ENCODE data around the gene FMNL2.

FMNL2 gene

DNA sequence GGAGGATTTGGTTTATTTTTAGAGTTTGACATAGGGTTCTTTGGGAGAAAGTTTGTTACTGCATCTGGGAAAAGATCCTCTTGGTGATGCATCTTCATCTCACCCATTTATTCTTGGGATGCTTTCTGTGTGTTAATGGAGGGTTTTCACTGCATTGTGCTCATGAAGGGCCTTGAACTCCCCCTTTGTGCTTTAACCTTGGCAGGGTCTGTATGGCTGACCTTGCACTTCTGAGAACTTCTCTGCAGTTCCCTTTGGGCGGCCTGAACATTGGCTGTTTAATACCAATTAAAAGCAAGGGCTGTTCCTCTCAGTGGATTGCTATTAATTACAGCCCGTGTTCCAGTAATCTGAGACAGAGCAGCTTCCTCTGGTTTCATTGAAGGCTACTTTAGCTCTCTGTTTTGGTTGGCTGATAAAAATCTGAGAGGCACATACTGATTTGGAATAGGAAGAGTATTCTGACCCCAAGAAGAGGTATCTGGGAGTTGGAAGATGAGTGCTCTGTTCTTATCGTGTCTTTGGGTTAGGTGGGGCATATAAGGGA, 37.5 kb downstream of the FMNL2 start:
- TF ChIP-seq, protein P1, sequence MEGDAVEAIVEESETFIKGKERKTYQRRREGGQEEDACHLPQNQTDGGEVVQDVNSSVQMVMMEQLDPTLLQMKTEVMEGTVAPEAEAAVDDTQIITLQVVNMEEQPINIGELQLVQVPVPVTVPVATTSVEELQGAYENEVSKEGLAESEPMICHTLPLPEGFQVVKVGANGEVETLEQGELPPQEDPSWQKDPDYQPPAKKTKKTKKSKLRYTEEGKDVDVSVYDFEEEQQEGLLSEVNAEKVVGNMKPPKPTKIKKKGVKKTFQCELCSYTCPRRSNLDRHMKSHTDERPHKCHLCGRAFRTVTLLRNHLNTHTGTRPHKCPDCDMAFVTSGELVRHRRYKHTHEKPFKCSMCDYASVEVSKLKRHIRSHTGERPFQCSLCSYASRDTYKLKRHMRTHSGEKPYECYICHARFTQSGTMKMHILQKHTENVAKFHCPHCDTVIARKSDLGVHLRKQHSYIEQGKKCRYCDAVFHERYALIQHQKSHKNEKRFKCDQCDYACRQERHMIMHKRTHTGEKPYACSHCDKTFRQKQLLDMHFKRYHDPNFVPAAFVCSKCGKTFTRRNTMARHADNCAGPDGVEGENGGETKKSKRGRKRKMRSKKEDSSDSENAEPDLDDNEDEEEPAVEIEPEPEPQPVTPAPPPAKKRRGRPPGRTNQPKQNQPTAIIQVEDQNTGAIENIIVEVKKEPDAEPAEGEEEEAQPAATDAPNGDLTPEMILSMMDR (IDR thresholded peaks at IDR 0.05; ENCODE audit: insufficient read depth, low read depth, low read length, missing control alignments) = no peak
- DNase-seq (ENCODE audit: low read depth) = no peak
- H3K4me3 ChIP-seq (ENCODE audit: low read depth, low read length) = no peak overlapping the region

DNA sequence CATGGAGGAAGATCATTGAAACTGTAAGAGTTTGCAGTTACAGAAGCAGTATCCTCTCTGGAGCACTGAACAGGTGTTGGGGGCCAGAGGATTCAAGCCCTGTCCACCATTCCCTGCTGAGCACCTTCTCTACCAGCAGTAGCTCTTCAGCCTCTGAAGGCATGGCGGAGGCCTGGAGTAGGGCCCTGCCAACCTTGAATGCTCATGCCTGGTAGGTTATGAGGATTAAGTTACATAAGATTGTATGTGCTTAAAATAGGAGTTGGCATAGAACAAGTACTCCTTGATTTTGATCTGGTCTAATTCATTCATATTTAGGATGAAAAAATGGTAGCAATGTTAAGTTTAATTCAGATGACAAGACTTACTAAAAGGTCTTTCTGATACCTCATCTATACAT, 40.2 kb downstream of the FMNL2 start:
- H3K4me3 ChIP-seq (ENCODE audit: low read depth, low read length) = no peak overlapping the region
- TF ChIP-seq, protein P1 (IDR thresholded peaks at IDR 0.05; ENCODE audit: insufficient read depth, low read depth, low read length, missing control alignments) = no peak
- DNase-seq (ENCODE audit: low read depth) = no peak

DNA sequence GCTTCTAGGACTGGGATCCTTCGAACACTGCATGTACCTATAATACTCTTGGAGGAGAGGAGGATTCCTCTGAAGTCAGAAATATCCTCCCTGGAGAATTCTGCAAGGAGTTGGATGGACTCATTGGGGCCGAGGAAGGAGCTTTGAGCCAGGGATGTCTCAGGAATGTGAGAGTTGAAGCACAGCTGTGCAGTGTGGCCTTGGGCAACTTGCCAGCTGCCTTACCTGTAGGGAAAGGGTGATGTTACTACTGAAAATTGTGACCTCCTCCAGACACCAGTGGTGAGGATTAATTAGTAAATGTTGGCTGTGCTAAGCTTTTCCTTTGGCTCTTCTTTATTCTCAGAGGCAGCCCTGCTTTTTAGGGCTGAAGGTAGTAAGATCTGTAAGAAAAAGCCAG, 41.4 kb downstream of the FMNL2 start:
- no peak for DNase-seq (ENCODE audit: low read depth)
- TF ChIP-seq, protein P1 (IDR thresholded peaks at IDR 0.05; ENCODE audit: insufficient read depth, low read depth, low read length, missing control alignments) = no peak
- H3K4me3 ChIP-seq (ENCODE audit: low read depth, low read length) = no peak overlapping the region

DNA sequence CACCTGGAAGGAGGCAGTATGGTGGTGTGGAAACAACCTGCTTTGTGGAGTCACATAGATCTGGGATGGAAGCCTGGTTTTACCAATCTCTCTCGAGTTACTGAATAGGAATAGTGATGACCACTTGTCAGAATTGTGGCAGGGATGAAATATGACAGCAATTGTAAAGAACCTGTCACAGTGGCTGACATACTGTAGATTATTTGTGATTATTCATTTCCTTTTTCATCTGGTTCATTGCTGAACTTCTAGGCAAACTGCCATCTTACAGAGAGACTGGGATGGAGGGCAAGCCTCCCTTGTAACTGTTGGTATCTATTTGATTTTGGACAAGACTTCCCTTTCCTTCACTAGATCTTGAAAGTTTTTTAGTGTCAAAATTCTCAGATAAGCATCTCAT, 42.0 kb downstream of the FMNL2 start:
- TF ChIP-seq, protein P1 (IDR thresholded peaks at IDR 0.05; ENCODE audit: insufficient read depth, low read depth, low read length, missing control alignments) = no peak
- DNase-seq (ENCODE audit: low read depth) = no peak
- no peak overlapping the region for H3K4me3 ChIP-seq (ENCODE audit: low read depth, low read length)

DNA sequence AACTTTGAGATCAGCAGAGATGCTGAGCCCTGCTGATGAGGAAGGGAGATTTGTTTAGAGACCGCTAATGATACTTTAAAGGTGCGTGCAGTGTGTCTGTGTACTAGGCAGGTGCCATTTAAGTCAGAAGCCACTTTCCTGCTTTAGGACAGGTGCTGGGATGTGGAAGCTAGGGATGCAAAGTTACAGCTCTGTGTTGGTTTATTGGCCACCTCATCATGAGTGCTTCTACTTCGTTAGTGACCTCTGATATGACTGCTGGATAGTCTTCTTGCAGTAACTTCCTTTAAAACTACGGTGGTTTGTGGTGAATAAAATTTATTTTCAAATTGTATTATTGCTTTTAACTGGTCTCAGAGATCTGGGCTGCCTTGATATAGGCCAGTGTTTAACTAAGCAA, 44.1 kb downstream of the FMNL2 start:
- DNase-seq (ENCODE audit: low read depth) = no peak
- no peak overlapping the region for H3K4me3 ChIP-seq (ENCODE audit: low read depth, low read length)
- TF ChIP-seq, protein P1 (IDR thresholded peaks at IDR 0.05; ENCODE audit: insufficient read depth, low read depth, low read length, missing control alignments) = no peak

GRCh38 chr2:152380261-152381055, 45.5 kb downstream of the FMNL2 start:
- DNase-seq (ENCODE audit: low read depth) = no peak
- TF ChIP-seq, protein P1 (IDR thresholded peaks at IDR 0.05; ENCODE audit: insufficient read depth, low read depth, low read length, missing control alignments) = no peak
- H3K4me3 ChIP-seq (ENCODE audit: low read depth, low read length) = no peak overlapping the region
